GM12801 (cell line): ENCODE results near the gene CRPPA.

Source experiments
- TF ChIP-seq, protein P1 (sequence below): IDR thresholded peaks from one replicate; pipeline ENCODE4 v1.5.1; 2011; ENCODE audit warnings: control low read depth; ENCODE audit not compliant: insufficient read length; ENCODE audit errors: extremely low read depth

Gene CRPPA

DNA sequence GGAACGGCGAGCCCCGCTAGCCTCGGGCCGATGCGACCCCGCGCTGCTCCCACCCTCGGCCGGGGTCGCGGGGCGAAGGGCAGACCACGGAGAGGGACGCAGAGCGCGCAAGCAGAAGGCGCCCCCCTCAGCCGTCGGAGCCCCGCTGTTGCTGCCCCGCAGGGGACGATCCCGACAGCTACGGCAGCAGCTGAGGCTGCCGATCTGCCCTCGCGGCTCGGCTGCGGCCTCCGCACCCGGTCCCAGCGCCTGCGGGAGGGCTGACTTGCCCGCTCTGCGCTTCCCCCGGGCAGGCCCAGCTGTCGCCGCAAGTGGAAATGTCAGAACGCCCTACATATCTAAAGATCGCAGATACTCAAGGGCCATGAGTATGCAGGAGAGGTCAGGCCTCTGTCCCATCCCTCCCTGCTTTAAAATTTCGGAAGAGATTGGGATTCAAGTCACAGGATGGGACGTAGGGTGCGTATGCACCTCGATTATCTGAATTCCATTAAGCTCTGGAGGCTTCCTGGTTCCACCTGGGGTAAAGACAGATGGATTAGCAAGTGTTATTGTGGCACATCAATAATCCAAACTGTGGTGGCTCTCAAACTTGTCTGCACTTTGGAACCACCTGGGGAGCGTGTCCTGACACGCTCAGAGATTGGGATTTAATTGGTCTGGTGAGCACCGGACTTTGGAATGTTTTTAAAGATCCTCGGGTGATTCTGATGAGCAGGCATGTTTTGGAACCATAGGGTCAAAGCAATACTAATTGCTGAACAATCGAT is at the start of gene CRPPA:
Gene CRPPA, minus strand, starts transcription at position 206 of the 770 bp plus-strand sequence. CDS start 216 bp downstream, outside the sequence.
- TF ChIP-seq, protein P1, sequence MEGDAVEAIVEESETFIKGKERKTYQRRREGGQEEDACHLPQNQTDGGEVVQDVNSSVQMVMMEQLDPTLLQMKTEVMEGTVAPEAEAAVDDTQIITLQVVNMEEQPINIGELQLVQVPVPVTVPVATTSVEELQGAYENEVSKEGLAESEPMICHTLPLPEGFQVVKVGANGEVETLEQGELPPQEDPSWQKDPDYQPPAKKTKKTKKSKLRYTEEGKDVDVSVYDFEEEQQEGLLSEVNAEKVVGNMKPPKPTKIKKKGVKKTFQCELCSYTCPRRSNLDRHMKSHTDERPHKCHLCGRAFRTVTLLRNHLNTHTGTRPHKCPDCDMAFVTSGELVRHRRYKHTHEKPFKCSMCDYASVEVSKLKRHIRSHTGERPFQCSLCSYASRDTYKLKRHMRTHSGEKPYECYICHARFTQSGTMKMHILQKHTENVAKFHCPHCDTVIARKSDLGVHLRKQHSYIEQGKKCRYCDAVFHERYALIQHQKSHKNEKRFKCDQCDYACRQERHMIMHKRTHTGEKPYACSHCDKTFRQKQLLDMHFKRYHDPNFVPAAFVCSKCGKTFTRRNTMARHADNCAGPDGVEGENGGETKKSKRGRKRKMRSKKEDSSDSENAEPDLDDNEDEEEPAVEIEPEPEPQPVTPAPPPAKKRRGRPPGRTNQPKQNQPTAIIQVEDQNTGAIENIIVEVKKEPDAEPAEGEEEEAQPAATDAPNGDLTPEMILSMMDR, result no peak

- TF ChIP-seq, protein P1, result no peak
These were observed 44.4 kb upstream of the CRPPA start, which contains the start of gene SOSTDC1 for GRCh38 chr7:16465469-16466361. Gene SOSTDC1 (minus strand): TSS chr7:16465738. CDS start chr7:16465668, 70 bp downstream.

- TF ChIP-seq, protein P1, result no peak
These were observed 42.8 kb upstream of the CRPPA start for GRCh38 chr7:16463949-16464715.

- TF ChIP-seq, protein P1, result no peak
These were observed 42.2 kb upstream of the CRPPA start for GRCh38 chr7:16463520-16463919.

DNA sequence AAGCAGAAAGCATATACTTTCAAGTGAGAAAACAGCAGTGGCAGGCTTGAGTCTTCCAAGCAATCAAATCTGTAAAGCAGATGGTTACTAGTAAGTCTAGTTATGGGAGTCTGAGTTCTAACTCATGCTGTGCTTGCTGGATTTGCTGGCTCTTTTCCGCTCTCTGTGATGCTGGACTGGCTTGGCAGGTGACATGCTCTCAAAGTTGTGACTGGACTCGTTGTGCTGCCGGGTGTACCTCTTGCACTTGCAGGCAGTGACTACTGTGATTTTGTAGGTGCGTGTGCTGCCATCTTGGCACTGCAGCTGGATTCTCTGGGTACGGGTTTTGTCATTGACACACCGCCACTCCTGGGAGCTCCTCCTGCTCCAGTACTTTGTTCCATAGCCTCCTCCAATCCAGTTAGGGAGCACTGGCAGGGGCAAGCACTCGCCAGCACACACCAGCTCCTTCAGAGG is 41.1 kb upstream of the CRPPA start:
- TF ChIP-seq, protein P1, result no peak

GRCh38 chr7:16460789-16461493 is 39.6 kb upstream of the CRPPA start:
- TF ChIP-seq, protein P1, result no peak
